Uterus (tissue), 4 donors: ENCODE results near the gene PLA2G3. TPM values are rescaled to one million over a fixed set of nuclear protein-coding genes. Genes with fewer than 3 reads are reported as not detected.

Experiments
- DNase-seq, 2 donors: peaks; one replicate each; pipeline ENCODE4 v3.0.0-alpha.2; 2019 to 2020
- H3K27ac ChIP-seq, 2 donors: fragments of 200-600 bp; sonication (generic); 1 replicate in 1 of 2; 2 replicates in 1 of 2; pipeline ENCODE4 v1.5.1; 2016 to 2018
- H3K27me3 ChIP-seq, 2 donors: fragments of 200-600 bp; sonication (generic); one replicate each; pipeline ENCODE4 v1.5.1; 2018 to 2019; ENCODE audit warnings: control low read depth in 1 of 2
- H3K36me3 ChIP-seq, 2 donors: fragments of 200-600 bp; sonication (generic); one replicate each; pipeline ENCODE4 v1.5.1; 2019; ENCODE audit warnings: control low read depth in 1 of 2
- H3K4me1 ChIP-seq, 2 donors: fragments of 200-600 bp; sonication (generic); one replicate each; pipeline ENCODE4 v1.5.1; 2018 to 2019; ENCODE audit warnings: control low read depth in 1 of 2
- H3K4me3 ChIP-seq, 2 donors: fragments of 200-600 bp; sonication (generic); 1 replicate in 1 of 2; 2 replicates in 1 of 2; pipeline ENCODE4 v1.5.1; 2018 to 2019; ENCODE audit warnings: mild to moderate bottlenecking in 1 of 2
- H3K9me3 ChIP-seq, 2 donors: fragments of 200-600 bp; sonication (generic); one replicate each; pipeline ENCODE4 v1.5.1; 2019; ENCODE audit warnings: control low read depth in 1 of 2
- CTCF ChIP-seq, 4 experiments: fragments of 200-600 bp in 2 of 4; fragments of 450-650 bp in 2 of 4; sonication (generic) in 2 of 4; IDR thresholded peaks; one replicate each; pipeline ENCODE4 v1.5.1; 2016 to 2019; ENCODE audit warnings: antibody characterized with exemption in 4 of 4, mild to moderate bottlenecking in 2 of 4, moderate library complexity in 1 of 4
- POLR2A ChIP-seq, 2 donors: fragments of 450-650 bp; IDR thresholded peaks; one replicate each; pipeline ENCODE4 v1.6.1; 2016; ENCODE audit warnings: antibody characterized with exemption in 2 of 2, mild to moderate bottlenecking in 1 of 2, moderate library complexity in 1 of 2
- intact Hi-C: fragments of 100-400 bp; cut with DNase I; formaldehyde crosslinking; loops from one replicate; pipeline ENCODE4 v1.15.1; 2023; ENCODE audit warnings: low total_unique reads
- total RNA-seq, 4 donors: library from RNA; depleted of rRNA in 3 of 4; stranded (reverse); fragments of >200 nt in 3 of 4; gene quantifications; one replicate each; pipeline versions ENCODE4 v1.1.0 to v1.2.4, GENCODE V29; 2014 to 2023
- donor health status: DM: yes; HTN: yes; CAD: no.

PLA2G3 gene
- total RNA-seq, 4 donors from 2014 or later = not detected

GRCh38 chr22:31106001-31106571 lies 34.2 kb downstream of the PLA2G3 start:
- Histone ChIP-seq H3K27me3 (no peaks in the 10 kb centered on the region), H3K4me3 (peak overlapping the region; percentile 90 to 95), H3K4me1 (peaks cover 0 to 4% of the 10 kb centered on the region in 2 donors), H3K9me3 (no peaks in the 10 kb centered on the region), H3K36me3 (no peaks in the 10 kb centered on the region), H3K27ac (peak overlapping the region; percentile 96 to 100)
- TF ChIP-seq POLR2A (IDR thresholded peaks at IDR 0.05) = no peak
- TF ChIP-seq CTCF (IDR thresholded peaks at IDR 0.05) = peak in 2 of 4 experiments; percentile 14 to 22
- DNase-seq = peak; percentile 41 to 61
- intact Hi-C loops = no loop called here

GRCh38 chr22:31105282-31105929 lies 34.9 kb downstream of the PLA2G3 start:
- H3K9me3 ChIP-seq = no peaks in the 10 kb centered on the region
- TF ChIP-seq POLR2A (IDR thresholded peaks at IDR 0.05) (no peak), CTCF (IDR thresholded peaks at IDR 0.05) (no peak)
- H3K4me1 ChIP-seq = peaks cover 0 to 4% of the 10 kb centered on the region in 2 donors
- peak overlapping the region; percentile 90 to 95 for H3K4me3 ChIP-seq
- H3K36me3 ChIP-seq = no peaks in the 10 kb centered on the region
- H3K27ac ChIP-seq = peak overlapping the region; percentile 96 to 100
- intact Hi-C loops = no loop called here
- H3K27me3 ChIP-seq = no peaks in the 10 kb centered on the region
- peak in 1 of 2 donors; percentile 48 for DNase-seq

DNA sequence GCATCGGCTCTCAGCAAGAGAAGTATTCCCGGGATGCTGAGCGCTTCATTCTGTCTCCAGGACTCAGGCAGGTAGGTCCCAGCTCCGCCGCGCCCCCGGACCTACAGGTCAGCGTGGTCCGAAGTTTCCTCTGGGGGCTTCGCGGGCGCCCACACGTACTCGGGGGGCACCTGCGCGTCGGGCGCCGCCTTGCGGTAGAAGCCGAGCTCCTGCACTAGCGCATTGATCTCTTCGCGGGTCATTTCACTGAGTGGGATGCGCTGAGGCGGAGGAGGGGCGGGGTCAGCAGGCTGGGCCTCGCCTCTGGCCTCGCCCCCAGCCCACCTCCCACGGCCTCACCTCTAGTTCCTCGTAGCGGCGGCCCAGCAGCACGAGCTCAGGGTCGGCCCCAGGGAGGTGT lies 35.4 kb downstream of the PLA2G3 start:
- Histone ChIP-seq H3K27ac (peak overlapping the region; percentile 96 to 100), H3K4me1 (peaks cover 0 to 4% of the 10 kb centered on the region in 2 donors), H3K4me3 (peak overlapping the region; percentile 90 to 95), H3K27me3 (no peaks in the 10 kb centered on the region), H3K9me3 (no peaks in the 10 kb centered on the region), H3K36me3 (no peaks in the 10 kb centered on the region)
- TF ChIP-seq POLR2A (IDR thresholded peaks at IDR 0.05) = peak in 1 of 2 donors; percentile 28
- peak; percentile 21 to 62 (median 48) for TF ChIP-seq CTCF (IDR thresholded peaks at IDR 0.05)
- DNase-seq = peak; percentile 65 to 72
- intact Hi-C loops = no loop called here

DNA sequence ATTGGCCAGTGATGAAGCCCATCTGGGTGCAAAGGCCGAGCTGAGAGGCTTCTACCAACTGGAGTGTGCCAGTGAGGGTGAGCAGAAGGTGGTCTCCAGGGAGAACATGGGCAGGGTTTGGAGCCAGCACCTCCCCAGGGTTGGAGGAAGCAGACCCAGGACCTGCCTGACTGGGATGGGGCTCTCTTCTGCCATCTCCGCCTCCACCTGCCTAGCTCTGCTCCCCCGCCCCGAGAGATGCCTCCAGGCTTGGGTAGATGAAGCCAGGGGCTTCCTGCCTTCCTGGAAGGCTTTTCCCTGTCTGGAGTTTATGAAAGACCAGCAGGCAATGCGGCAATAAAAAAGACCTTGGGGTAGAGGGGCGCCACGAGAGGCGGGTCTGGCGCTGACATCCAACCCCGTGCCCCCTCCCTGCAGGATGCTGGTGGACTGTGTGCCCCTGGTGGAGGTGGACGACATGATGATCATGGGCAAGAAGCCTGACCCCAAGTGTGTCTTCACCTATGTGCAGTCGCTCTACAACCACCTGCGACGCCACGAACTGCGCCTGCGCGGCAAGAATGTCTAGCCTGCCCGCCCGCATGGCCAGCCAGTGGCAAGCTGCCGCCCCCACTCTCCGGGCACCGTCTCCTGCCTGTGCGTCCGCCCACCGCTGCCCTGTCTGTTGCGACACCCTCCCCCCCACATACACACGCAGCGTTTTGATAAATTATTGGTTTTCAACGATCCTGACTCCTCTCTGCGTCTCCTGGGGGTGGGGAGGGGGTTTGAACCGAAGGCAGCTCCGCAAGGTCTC lies 36.2 kb downstream of the PLA2G3 start:
- H3K36me3 ChIP-seq = no peaks in the 10 kb centered on the region
- intact Hi-C loops = no loop called here

More for the DNA sequence above, 36.2 kb downstream of the PLA2G3 start:
- DNase-seq = peak; percentile 75 to 83
- Histone ChIP-seq H3K27me3 (no peaks in the 10 kb centered on the region), H3K4me1 (peaks cover 0 to 4% of the 10 kb centered on the region in 2 donors), H3K4me3 (peak overlapping the region in 1 of 2 donors; percentile 95), H3K9me3 (no peaks in the 10 kb centered on the region), H3K27ac (peak overlapping the region; percentile 96 to 100)
- TF ChIP-seq POLR2A (IDR thresholded peaks at IDR 0.05) = peak in 1 of 2 donors; percentile 18
- TF ChIP-seq CTCF (IDR thresholded peaks at IDR 0.05) = peak in 1 of 4 experiments; percentile 16
